Esophagus squamous epithelium (tissue), 4 donors: ENCODE results near the gene MVK.

Experiments used
- CTCF ChIP-seq, 6 experiments: fragments of 450-650 bp in 4 of 6; fragments of 200-600 bp in 2 of 6; sonication (generic) in 2 of 6; IDR thresholded peaks; one replicate each; pipeline ENCODE4 v1.5.1; 2016 to 2019; ENCODE audit warnings: antibody characterized with exemption in 6 of 6, mild to moderate bottlenecking in 4 of 6, moderate library complexity in 4 of 6
- POLR2A ChIP-seq, 4 donors: fragments of 450-650 bp; IDR thresholded peaks; one replicate each; pipeline ENCODE4 v1.6.1; 2017; ENCODE audit warnings: antibody characterized with exemption in 4 of 4, mild to moderate bottlenecking in 4 of 4, moderate library complexity in 3 of 4

- TF ChIP-seq CTCF (IDR thresholded peaks at IDR 0.05) (no peak), POLR2A (IDR thresholded peaks at IDR 0.05) (no peak)
These were observed 38.2 kb upstream of the MVK start for GRCh38 chr12:109535231-109535862.
